Hypothalamus (tissue), 51 donors: ENCODE data around the gene RPL15.

Source experiments
- DNase-seq, 51 donors: peaks; one replicate each; lab custom pipeline; 2025; lab: John Stamatoyannopoulos, UW

RPL15 gene

GRCh38 chr3:23926246-23926645 lies 9.3 kb downstream of the RPL15 start:
- no peak for DNase-seq

GRCh38 chr3:23926736-23927135 lies 9.8 kb downstream of the RPL15 start:
- DNase-seq: peak in 13 of 51 donors; percentile 3 to 48 (median 16)

- DNase-seq: no peak
Measured at GRCh38 chr3:23928524-23928923, 11.6 kb downstream of the RPL15 start.

- no peak for DNase-seq
Measured at GRCh38 chr3:23931597-23931996, 14.7 kb downstream of the RPL15 start.

GRCh38 chr3:23932571-23932970 lies 15.6 kb downstream of the RPL15 start:
- DNase-seq: no peak

GRCh38 chr3:23934253-23934652 lies 17.3 kb downstream of the RPL15 start:
- no peak for DNase-seq

GRCh38 chr3:23937296-23937695 lies 20.4 kb downstream of the RPL15 start:
- DNase-seq: no peak

- DNase-seq: no peak
Measured at GRCh38 chr3:23938688-23939087, 21.8 kb downstream of the RPL15 start.

- no peak for DNase-seq
Measured at GRCh38 chr3:23940775-23941174, 23.8 kb downstream of the RPL15 start.

GRCh38 chr3:23941440-23941839 lies 24.5 kb downstream of the RPL15 start:
- no peak for DNase-seq

GRCh38 chr3:23942546-23942945 lies 25.6 kb downstream of the RPL15 start:
- DNase-seq: no peak

- DNase-seq: peak in 3 of 51 donors; percentile 22 to 32 (median 28)
Measured at GRCh38 chr3:23944007-23944783, 27.3 kb downstream of the RPL15 start.

- peak; percentile 16 to 89 (median 75) for DNase-seq
Measured at GRCh38 chr3:23944861-23945662, 28.1 kb downstream of the RPL15 start, which contains the start of gene NR1D2. Gene NR1D2 (plus strand): TSS chr3:23945286. CDS start chr3:23945579, 293 bp downstream.

GRCh38 chr3:23945663-23945912 lies 28.7 kb downstream of the RPL15 start:
- DNase-seq: no peak

GRCh38 chr3:23945913-23946687 lies 29.2 kb downstream of the RPL15 start:
- peak; percentile 77 to 99 (median 97) for DNase-seq

GRCh38 chr3:23948761-23949160 lies 31.8 kb downstream of the RPL15 start:
- no peak for DNase-seq

GRCh38 chr3:23949784-23950183 lies 32.9 kb downstream of the RPL15 start:
- DNase-seq: peak in 22 of 51 donors; percentile 1 to 57 (median 21)

- DNase-seq: no peak
Measured at GRCh38 chr3:23950293-23950692, 33.4 kb downstream of the RPL15 start.

- no peak for DNase-seq
Measured at GRCh38 chr3:23952646-23953045, 35.7 kb downstream of the RPL15 start.

- no peak for DNase-seq
Measured at GRCh38 chr3:23953523-23953922, 36.6 kb downstream of the RPL15 start.

GRCh38 chr3:23954144-23954543 lies 37.2 kb downstream of the RPL15 start:
- DNase-seq: no peak
